GM12878 (cell line): ENCODE data around the gene ZFP36. TPM values are rescaled to one million over a fixed set of nuclear protein-coding genes. Genes with fewer than 3 reads are reported as not detected.
A peak's percentile ranks its signal among the peaks of the same experiment; 100 is the strongest.

Experiments used
- ATF7 ChIP-seq: fragments of 450-650 bp; IDR thresholded peaks from 2 replicates; pipeline ENCODE4 v1.6.1; 2016; ENCODE audit warnings: low read depth, mild to moderate bottlenecking
- BACH1 ChIP-seq: fragments of 450-650 bp; IDR thresholded peaks from 2 replicates; pipeline ENCODE4 v1.6.1; 2017; ENCODE audit warnings: mild to moderate bottlenecking, borderline replicate concordance
- BHLHE40 ChIP-seq, 2 experiments: fragments of 450-650 bp in 1 of 2; IDR thresholded peaks; 2 replicates each; pipeline ENCODE4 v1.6.1; 2011 to 2017; ENCODE audit warnings: low read depth in 2 of 2, borderline replicate concordance in 1 of 2, improper control_type of control experiment in 1 of 2, low read length in 1 of 2, mild to moderate bottlenecking in 1 of 2
- BMI1 ChIP-seq: fragments of 450-650 bp; IDR thresholded peaks from 2 replicates; pipeline ENCODE4 v1.6.1; 2016; ENCODE audit warnings: mild to moderate bottlenecking, moderate library complexity, borderline replicate concordance
- CEBPZ ChIP-seq: fragments of 150-350 bp; IDR thresholded peaks from 2 replicates; pipeline ENCODE4 v1.6.1; 2016; ENCODE audit warnings: low read depth, low read length
- CHD1 ChIP-seq: IDR thresholded peaks from 2 replicates; pipeline ENCODE4 v1.6.1; 2012; ENCODE audit warnings: low read depth, low read length, improper control_type of control experiment
- DPF2 ChIP-seq: fragments of 450-650 bp; IDR thresholded peaks from 2 replicates; pipeline ENCODE4 v1.6.1; 2017; ENCODE audit warnings: mild to moderate bottlenecking
- FOXM1 ChIP-seq: IDR thresholded peaks from 2 replicates; pipeline ENCODE4 v1.6.1; 2012; ENCODE audit warnings: low read depth, mild to moderate bottlenecking, inconsistent platforms, low read length, moderate library complexity
- HDAC2 ChIP-seq: fragments of 200-600 bp; sonication (generic); IDR thresholded peaks from 2 replicates; pipeline ENCODE4 v1.6.1; 2017
- NFXL1 ChIP-seq: fragments of 450-650 bp; IDR thresholded peaks from 2 replicates; pipeline ENCODE4 v1.6.1; 2017; ENCODE audit warnings: antibody characterized with exemption, mild to moderate bottlenecking, borderline replicate concordance
- NFYA ChIP-seq: IDR thresholded peaks from 2 replicates; pipeline ENCODE4 v1.6.1; 2011; ENCODE audit warnings: low read depth, mild to moderate bottlenecking, low read length, improper control_type of control experiment, borderline replicate concordance
- PKNOX1 ChIP-seq: fragments of 450-650 bp; IDR thresholded peaks from 2 replicates; pipeline ENCODE4 v1.6.1; 2016; ENCODE audit warnings: mild to moderate bottlenecking
- PRDM15 ChIP-seq: fragments of 450-650 bp; formaldehyde crosslinking; IDR thresholded peaks from 2 replicates; pipeline ENCODE4 v1.4.0; 2020; ENCODE audit warnings: mild to moderate bottlenecking, moderate library complexity
- SMAD5 ChIP-seq: IDR thresholded peaks from 2 replicates; pipeline ENCODE4 v1.6.1; 2016; ENCODE audit warnings: antibody characterized with exemption, low read depth
- TAF1 ChIP-seq: IDR thresholded peaks from 2 replicates; pipeline ENCODE4 v1.6.1; 2011; ENCODE audit warnings: mild to moderate bottlenecking, low read depth, low read length, borderline replicate concordance
- ZNF217 ChIP-seq: fragments of 450-650 bp; IDR thresholded peaks from 2 replicates; pipeline ENCODE4 v1.6.1; 2017; ENCODE audit warnings: antibody characterized with exemption, mild to moderate bottlenecking
- polyA plus RNA-seq, 11 experiments: library from polyadenylated mRNA; depleted of rRNA in 4 of 11; unstranded in 6 of 11; stranded (reverse) in 5 of 11; fragments of >200 nt; fragmentation: Nextera tagmentation in 4 of 11; fragmentation: Illumina TruSeq in 1 of 11; extraction: Ambion mirVana in 4 of 11; extraction: Trizol in 1 of 11; gene quantifications; 1 replicate in 1 of 11; 2 replicates in 10 of 11; pipeline versions ENCODE4 v1.2.1 to v1.2.3, GENCODE V29; 2011 to 2016; ENCODE audit warnings: inconsistent platforms in 2 of 11, missing spikeins in 2 of 11, low read depth in 1 of 11
- total RNA-seq, 4 experiments: library from RNA; depleted of rRNA in 3 of 4; stranded (reverse); fragments of >200 nt in 3 of 4; fragmentation: Illumina TruSeq in 1 of 4; extraction: Trizol in 1 of 4; gene quantifications; 2 replicates each; pipeline versions ENCODE4 v1.2.1 to v1.2.3, GENCODE V29; 2013 to 2021
- TF ChIP-seq, protein P1 (sequence below): fragments of 450-650 bp; IDR thresholded peaks from 2 replicates; pipeline ENCODE4 v1.6.1; 2018; ENCODE audit warnings: borderline replicate concordance, mild to moderate bottlenecking; ENCODE audit not compliant: partially characterized antibody

The ZFP36 gene
- total and polyA plus RNA-seq, 10 of the 15 experiments (the other 5 are each of a cell fraction or from before 2014, with no cell fraction given): 5.3 to 55.0 (median 18.1) TPM

- peak; percentile 81 for TF ChIP-seq CEBPZ
- TF ChIP-seq FOXM1: no peak
- no peak; the same call in 1 of the 2 replicates for TF ChIP-seq SMAD5
- no peak for TF ChIP-seq PRDM15 (CRISPR knock-in tag)
- peak; percentile 38; the same call in 1 of the 2 replicates for TF ChIP-seq NFYA
- peak; percentile 77 for TF ChIP-seq BACH1
- TF ChIP-seq BMI1: peak; percentile 47; the same call in 1 of the 2 replicates
- peak; percentile 99 for TF ChIP-seq ATF7
- TF ChIP-seq ZNF217: peak; percentile 62; the same call in 1 of the 2 replicates
- TF ChIP-seq CHD1: no peak
- TF ChIP-seq, protein P1, sequence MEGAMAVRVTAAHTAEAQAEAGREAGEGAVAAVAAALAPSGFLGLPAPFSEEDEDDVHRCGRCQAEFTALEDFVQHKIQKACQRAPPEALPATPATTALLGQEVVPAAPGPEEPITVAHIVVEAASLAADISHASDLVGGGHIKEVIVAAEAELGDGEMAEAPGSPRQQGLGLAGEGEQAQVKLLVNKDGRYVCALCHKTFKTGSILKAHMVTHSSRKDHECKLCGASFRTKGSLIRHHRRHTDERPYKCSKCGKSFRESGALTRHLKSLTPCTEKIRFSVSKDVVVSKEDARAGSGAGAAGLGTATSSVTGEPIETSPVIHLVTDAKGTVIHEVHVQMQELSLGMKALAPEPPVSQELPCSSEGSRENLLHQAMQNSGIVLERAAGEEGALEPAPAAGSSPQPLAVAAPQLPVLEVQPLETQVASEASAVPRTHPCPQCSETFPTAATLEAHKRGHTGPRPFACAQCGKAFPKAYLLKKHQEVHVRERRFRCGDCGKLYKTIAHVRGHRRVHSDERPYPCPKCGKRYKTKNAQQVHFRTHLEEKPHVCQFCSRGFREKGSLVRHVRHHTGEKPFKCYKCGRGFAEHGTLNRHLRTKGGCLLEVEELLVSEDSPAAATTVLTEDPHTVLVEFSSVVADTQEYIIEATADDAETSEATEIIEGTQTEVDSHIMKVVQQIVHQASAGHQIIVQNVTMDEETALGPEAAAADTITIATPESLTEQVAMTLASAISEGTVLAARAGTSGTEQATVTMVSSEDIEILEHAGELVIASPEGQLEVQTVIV: peak; percentile 98
- TF ChIP-seq DPF2: peak; percentile 75
- peak; percentile 98 for TF ChIP-seq PKNOX1
- TF ChIP-seq TAF1: peak; percentile 97
- no peak for TF ChIP-seq HDAC2
- peak in 1 of 2 experiments; percentile 49 for TF ChIP-seq BHLHE40 (IDR thresholded peaks at IDR 0.05; ENCODE audit: borderline replicate concordance in 1 of 2, low read depth in 2 of 2, low read length in 1 of 2)
- no peak for TF ChIP-seq NFXL1
Observed at GRCh38 chr19:39390751-39391437, 15.8 kb upstream of the ZFP36 start, which contains the start of the genes MED29 and PAF1 (continued).
